ENCODE measurements around the gene LPO.

LPO gene

GRCh38 chr17:58238147-58238634, at the start of gene LPO:
Gene LPO, plus strand, starts transcription at chr17:58238584. Its CDS starts 4,396 bp downstream, at chr17:58242980.
- DNase-seq (ENCODE audit: low read depth), result no peak

GRCh38 chr17:58189436-58190146, 48.8 kb upstream of the LPO start:
- DNase-seq (ENCODE audit: low read depth), result no peak

DNA sequence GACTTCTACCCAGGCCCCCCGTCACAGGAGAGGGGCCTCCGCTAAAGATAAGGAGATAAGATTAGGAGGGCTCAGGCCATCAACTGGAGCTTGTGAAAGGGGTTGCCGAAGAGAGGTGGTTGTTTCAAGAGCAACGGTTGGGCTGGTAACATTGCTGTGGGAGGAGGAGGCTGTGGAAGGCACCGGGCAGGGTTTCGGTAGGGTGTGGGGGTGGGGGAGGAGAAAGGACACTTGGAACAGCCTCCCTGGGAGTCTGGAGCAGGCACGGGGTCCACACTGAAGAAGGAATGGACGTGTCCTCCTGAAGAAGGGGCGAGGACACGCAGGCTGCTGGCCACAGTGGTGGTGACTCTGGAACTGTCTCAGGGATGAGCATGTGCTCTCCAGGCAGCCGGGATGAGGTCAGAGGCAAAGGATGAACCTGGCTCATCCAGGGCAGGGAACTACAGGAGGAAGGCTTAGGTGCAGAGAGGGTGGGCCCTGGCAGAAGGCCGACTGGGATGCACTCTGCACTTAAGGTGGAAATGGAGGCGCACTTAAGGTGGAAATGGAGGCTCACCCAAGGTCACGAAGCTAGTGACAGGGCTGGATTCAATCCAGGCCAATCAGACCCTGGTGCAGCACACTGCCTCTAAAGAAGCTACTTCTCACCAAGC, 47.0 kb upstream of the LPO start:
- DNase-seq (ENCODE audit: low read depth), result no peak

GRCh38 chr17:58192612-58193011, 45.8 kb upstream of the LPO start, which contains the start of gene EPX:
Gene EPX, plus strand, starts transcription at chr17:58192726. Its CDS starts 121 bp downstream, at chr17:58192847.
- DNase-seq (ENCODE audit: low read depth), result no peak

DNA sequence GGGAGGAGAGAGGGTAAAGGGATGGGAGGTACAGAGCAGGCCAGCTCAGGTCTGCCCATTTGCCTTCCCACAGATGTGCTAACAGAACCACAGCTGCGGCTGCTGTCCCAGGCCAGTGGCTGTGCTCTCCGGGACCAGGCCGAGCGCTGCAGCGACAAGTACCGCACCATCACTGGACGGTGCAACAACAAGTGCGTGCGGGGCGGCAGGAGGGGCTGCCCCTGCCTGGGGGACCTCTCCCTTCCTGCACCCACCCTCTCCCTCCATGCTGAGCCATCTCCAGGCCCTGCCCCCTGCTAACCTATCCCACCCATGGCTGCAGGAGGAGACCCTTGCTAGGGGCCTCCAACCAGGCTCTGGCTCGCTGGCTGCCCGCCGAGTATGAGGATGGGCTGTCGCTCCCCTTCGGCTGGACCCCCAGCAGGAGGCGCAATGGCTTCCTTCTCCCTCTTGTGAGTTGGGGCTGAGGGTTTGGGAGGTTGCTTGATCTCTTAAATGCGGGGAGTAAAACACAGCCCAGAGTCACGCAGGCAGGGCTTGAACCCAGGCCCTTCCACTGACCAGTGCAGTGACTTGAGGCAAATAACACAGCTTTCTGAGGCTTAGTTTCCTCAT, 44.6 kb upstream of the LPO start:
- no peak for DNase-seq (ENCODE audit: low read depth)

- DNase-seq (ENCODE audit: low read depth), result no peak
Measured at GRCh38 chr17:58195518-58196123, 42.8 kb upstream of the LPO start.

- no peak for DNase-seq (ENCODE audit: low read depth)
Measured at GRCh38 chr17:58196610-58197009, 41.8 kb upstream of the LPO start.

DNA sequence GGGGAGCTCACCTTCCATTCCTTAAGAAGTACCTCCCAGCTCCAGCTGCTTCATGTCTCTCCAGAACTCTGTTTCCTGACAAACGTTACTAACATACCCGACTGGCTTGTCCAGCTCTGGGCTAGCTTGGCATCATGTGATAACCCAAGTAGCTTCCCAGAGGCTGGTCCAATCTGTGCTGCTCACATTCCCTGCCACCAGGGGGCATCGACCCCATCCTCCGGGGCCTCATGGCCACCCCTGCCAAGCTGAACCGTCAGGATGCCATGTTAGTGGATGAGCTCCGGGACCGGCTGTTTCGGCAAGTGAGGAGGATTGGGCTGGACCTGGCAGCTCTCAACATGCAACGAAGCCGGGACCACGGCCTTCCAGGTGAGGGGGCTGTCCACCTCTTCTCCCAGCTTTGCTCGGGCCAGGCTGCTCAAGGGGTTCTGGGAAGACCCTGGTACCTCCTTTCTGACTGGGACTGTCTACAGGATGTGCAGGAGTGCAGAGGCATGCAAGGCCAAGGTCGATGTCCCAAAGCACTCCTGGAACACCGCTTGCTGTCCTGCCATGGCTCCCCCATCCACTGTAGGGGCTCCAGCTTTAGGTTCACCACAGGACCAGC, 38.3 kb upstream of the LPO start:
- peak; percentile 22 for DNase-seq (ENCODE audit: low read depth)

DNA sequence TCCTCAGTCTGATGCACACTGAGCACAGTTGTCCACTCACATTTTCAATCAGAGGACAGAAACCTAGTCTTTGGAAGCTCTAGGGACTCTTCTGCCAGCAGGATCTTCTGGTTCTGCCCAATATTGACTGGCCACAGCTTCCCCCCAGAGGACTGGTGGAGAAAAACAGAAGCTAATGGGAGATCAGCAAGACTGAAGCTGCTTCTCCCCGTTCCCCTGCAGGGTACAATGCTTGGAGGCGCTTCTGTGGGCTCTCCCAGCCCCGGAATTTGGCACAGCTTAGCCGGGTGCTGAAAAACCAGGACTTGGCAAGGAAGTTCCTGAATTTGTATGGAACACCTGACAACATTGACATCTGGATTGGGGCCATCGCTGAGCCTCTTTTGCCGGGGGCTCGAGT, 35.5 kb upstream of the LPO start:
- DNase-seq (ENCODE audit: low read depth), result no peak

- DNase-seq (ENCODE audit: low read depth), result no peak
Measured at GRCh38 chr17:58204796-58205195, 33.6 kb upstream of the LPO start.

GRCh38 chr17:58205936-58206335, 32.4 kb upstream of the LPO start:
- no peak for DNase-seq (ENCODE audit: low read depth)

GRCh38 chr17:58207451-58207850, 30.9 kb upstream of the LPO start:
- DNase-seq (ENCODE audit: low read depth), result no peak

DNA sequence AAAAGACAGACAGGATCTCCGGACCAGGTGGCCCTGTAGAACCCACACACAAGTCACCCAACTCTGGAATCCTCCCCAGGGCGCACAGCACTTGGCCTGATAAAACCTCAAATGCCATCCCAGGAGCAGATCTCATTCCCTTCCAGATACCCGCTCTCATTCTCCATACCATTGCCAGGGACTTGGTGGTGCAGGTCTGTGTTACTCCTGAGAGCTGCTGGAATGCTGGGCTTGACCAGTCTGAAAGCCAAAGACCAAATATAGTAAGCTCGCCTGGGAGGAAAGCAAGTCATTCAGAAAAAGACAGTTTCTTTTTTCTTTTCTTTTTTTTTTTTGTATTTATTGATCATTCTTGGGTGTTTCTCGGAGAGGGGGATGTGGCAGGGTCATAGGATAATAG, 30.0 kb upstream of the LPO start:
- no peak for DNase-seq (ENCODE audit: low read depth)

DNA sequence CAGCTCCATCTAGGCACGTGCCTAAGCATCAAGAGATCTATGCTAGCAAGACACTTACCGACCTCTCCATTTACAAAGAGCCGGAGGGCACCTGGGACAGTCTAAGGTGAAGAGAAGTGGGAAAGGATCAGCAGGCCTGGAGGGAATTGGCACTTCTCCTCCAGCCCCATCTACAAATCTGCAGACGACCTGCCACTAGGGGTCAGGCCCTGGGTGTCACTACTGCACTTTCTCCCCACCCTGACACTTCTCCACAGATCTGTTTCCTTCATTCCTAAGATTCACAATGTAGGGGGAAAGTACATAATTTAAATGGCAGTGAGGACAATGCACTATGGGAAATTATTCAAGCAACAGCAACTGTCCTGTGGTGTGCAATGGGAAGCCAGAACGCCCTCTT, 27.5 kb upstream of the LPO start:
- DNase-seq (ENCODE audit: low read depth), result no peak

DNA sequence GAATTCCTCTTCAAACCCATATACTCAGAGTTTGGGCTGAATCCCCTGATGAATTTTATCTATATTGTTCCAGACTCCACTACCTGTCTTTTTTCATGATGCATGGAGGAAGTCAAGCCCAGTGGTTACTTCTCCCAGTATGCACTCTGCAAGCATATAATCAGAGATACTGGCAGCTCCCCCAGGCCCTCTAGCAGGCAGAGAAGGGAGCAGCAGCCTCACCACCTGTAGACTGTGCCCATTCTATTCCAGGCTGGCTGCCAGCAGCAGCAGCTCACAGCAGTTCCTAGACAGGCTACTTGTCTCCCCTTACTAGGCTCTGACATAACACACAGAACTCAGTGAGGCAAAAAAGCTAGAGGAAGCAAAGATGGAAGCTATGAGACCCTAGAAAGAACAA, 22.7 kb upstream of the LPO start:
- DNase-seq (ENCODE audit: low read depth), result no peak

GRCh38 chr17:58217766-58218165, 20.6 kb upstream of the LPO start:
- DNase-seq (ENCODE audit: low read depth), result no peak

DNA sequence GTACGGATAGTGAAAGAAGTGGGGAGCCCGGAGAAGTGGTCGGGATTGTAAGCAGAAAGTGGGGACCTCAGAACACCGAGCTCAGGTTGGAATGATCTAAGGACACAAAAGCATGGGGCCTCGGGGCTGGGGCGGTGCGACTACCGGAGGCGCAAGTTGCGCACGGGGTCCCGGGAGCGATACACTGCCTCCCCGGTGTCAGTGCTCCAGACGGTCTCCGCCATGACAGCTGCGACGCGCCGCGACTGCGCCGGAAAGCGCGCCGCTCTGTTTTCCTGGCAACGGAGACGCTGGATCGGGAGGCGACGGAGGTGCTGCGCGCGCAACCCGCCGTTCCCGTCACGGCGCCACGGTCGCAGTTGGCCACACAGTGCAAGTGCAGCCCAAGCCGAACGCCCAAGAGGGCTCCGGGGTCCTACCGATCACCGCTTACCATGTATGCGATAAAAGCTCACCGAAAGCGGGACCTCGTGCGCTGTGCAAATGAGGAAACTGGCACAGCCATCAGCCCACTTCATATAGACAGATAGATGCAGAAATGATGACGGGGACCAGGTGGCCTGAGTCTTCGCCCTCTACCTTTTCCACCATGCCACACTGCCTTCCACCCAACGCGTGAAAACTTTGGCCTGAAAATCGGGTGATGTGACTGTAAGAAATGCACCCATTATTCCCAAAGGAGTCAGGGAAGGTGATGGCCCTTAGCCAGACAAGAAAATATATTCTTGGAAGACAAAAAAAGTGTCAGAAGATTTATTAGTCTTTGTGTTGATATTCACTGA, 19.2 kb upstream of the LPO start, which contains the start of gene MKS1:
TSS of gene MKS1 (minus strand) at position 249 of the 782 bp plus-strand sequence. CDS start at position 224, 25 bp downstream.
- DNase-seq (ENCODE audit: low read depth), result peak; percentile 84

GRCh38 chr17:58219789-58220183, 18.6 kb upstream of the LPO start:
- no peak for DNase-seq (ENCODE audit: low read depth)

DNA sequence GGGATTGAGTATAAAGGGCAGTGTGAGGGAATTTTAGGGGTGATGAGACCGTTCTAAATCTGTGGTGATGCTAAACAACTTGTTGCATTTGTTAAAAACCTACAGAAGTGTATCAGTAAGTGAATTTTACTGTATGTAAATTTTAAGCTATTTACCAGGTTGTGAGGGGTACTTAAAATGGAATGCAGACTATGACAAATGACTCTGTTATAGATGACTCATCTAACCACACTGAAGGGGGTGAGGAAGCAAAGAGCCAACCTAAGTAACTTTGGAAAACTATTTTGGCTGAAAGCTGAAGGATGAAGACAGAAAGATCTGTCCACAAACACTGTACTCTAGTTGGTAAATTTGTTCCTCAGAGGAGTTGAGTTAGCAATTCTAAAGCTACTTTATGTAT, 14.1 kb upstream of the LPO start:
- DNase-seq (ENCODE audit: low read depth), result no peak

DNA sequence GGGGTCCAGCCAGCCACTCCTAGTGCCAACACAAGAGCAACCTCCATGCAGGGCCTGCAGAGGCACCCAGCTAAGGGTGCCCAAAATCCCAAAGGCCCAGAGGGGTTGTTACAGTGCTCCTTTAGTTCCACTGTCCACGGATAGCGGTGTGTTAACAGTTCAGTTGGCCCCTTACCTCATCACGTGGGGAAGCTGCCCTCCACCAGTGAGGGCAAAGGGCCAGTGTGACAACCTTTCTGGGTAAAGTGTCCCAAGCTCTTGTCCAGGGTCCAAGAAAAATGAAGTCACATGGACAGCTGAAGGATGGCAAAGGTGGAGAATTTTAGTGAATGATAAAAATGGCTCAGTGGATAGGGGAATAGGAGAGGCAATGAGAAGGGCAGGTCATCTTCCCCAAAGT, 10.7 kb upstream of the LPO start:
- no peak for DNase-seq (ENCODE audit: low read depth)

GRCh38 chr17:58228679-58229078, 9.7 kb upstream of the LPO start:
- no peak for DNase-seq (ENCODE audit: low read depth)

All from stimulated activated CD8-positive, alpha-beta memory T cell treated with anti-CD3 and anti-CD28 coated beads, Interleukin-15, amount 100 ng/mL, for 1 hour (primary cell).